ENCODE results near the gene CNTN5.

Gene CNTN5

DNA sequence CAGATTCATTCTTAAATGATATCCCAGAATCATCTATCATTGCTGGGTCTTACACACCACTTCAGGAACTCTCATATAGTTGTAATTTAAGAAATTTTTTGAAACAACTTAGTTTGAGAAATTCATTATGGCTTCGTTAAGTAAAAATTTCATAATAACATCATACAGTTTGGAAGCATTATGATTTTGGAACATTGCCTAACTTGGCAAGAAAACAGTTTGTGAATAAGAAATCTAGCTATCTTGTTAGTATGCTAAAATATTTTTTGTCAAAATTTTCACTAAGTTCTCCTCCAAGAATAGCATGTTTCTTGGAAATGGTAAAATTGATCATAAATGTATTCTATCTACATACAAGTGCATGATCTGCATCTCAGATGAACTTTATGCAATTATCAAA lies 217.7 kb downstream of the CNTN5 start:
- no CpG with 5 or more reads among the region's 1 CpG for WGBS
- Histone ChIP-seq H2BK5ac (ENCODE audit: low read depth, low read length, poor library complexity, severe bottlenecking) (no peak overlapping the region), H3K9me3 (ENCODE audit: control insufficient read depth, low read length) (no peaks in the 10 kb centered on the region)

DNA sequence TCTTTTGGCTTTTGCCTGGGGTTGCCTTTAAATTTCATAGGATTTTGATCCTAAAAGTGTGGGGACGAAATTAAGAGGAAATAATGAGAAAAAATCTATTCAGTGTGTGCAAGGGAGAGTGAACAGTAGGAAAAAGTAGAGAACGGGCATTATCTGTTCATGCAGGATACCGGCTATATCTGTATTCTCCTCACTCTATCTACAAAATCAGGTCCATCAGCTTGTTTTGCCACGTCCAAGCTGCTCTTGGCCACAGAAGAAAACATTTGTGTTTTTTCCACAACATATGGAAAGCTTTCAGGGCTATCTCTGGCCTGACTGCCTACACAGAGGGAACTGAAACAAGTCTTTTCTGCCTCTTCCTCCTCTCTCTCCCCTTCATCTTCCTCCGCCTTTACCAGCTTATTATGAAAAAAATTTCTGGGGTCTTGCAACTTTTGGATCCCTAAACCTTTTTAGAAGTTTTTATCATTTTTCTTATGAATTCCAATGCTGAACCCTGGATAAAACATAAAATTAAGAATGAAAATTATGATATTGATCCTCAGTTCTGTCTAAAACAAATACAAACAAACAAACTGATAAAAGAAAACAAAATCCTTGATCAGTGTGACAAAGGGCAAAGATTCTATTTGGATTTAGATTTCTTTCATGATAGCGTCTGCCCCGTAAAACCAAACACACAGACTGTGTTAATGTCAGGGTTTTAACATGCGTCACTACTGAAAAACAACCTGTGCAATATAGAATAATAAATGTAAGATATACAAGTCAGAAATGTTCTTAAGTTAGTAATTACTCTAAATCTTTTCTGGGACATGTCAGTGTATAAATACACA lies 219.7 kb downstream of the CNTN5 start:
- Histone ChIP-seq H2AFZ (ENCODE audit: low read depth, low read length) (no peak overlapping the region), H4K8ac (ENCODE audit: low read length) (no peak overlapping the region), H3K4me2 (ENCODE audit: low read length, poor library complexity, severe bottlenecking) (no peak overlapping the region), H3K18ac (ENCODE audit: low read depth in 1 of 2, low read length in 2 of 2) (no peak overlapping the region), H3K79me1 (replicated peaks; ENCODE audit: low read length, poor library complexity, severe bottlenecking) (no peaks in the 10 kb centered on the region), H3K27me3 (ENCODE audit: control insufficient read depth in 1 of 2, insufficient read depth in 1 of 2, low read length in 2 of 2) (no peaks in the 10 kb centered on the region), H4K91ac (ENCODE audit: low read length) (no peak overlapping the region), H2BK120ac (ENCODE audit: low read depth, low read length) (no peak overlapping the region), H3K4ac (ENCODE audit: low read depth in 1 of 2, low read length in 2 of 2) (no peak overlapping the region), H3K4me1 (ENCODE audit: control insufficient read depth, insufficient read depth, low read depth, low read length) (no peaks in the 10 kb centered on the region), H3K4me3 (ENCODE audit: insufficient read depth in 1 of 2, low read depth in 1 of 2, low read length in 2 of 2) (no peak overlapping the region), H3K9me3 (ENCODE audit: control insufficient read depth, low read length) (no peaks in the 10 kb centered on the region), H3K27ac (ENCODE audit: low read length, poor library complexity, severe bottlenecking) (no peak overlapping the region), H3K9ac (ENCODE audit: low read length) (no peak overlapping the region), H3K23ac (ENCODE audit: low read length in 2 of 2) (no peak overlapping the region), H3K36me3 (ENCODE audit: control insufficient read depth in 1 of 2, insufficient read depth in 2 of 2, low read depth in 1 of 2, low read length in 2 of 2) (no peaks in the 10 kb centered on the region), H2AK5ac (ENCODE audit: low read length, severe bottlenecking) (no peak overlapping the region), H3K14ac (ENCODE audit: low read length in 2 of 2) (no peak overlapping the region), H2BK12ac (ENCODE audit: low read length in 2 of 2) (no peak overlapping the region), H2BK15ac (ENCODE audit: low read depth, poor library complexity, severe bottlenecking) (no peak overlapping the region), H2BK5ac (ENCODE audit: low read depth, low read length, poor library complexity, severe bottlenecking) (no peak overlapping the region)
- 71% methylated on average over 5 of the region's 8 CpGs for WGBS
- no peak for DNase-seq

More for the DNA sequence above, 217.7 kb downstream of the CNTN5 start:
- H3K4me2 ChIP-seq (ENCODE audit: low read length, poor library complexity, severe bottlenecking) = no peak overlapping the region
- H3K4ac ChIP-seq (ENCODE audit: low read depth in 1 of 2, low read length in 2 of 2) = no peak overlapping the region
- no peak overlapping the region for H2AFZ ChIP-seq (ENCODE audit: low read depth, low read length)
- H3K18ac ChIP-seq (ENCODE audit: low read depth in 1 of 2, low read length in 2 of 2) = no peak overlapping the region
- no peak for DNase-seq
- no peak overlapping the region for H3K23ac ChIP-seq (ENCODE audit: low read length in 2 of 2)
- H3K4me3 ChIP-seq (ENCODE audit: insufficient read depth in 1 of 2, low read depth in 1 of 2, low read length in 2 of 2) = no peak overlapping the region
- H3K14ac ChIP-seq (ENCODE audit: low read length in 2 of 2) = no peak overlapping the region
- H3K36me3 ChIP-seq (ENCODE audit: control insufficient read depth in 1 of 2, insufficient read depth in 2 of 2, low read depth in 1 of 2, low read length in 2 of 2) = no peaks in the 10 kb centered on the region
- no peak overlapping the region for H4K91ac ChIP-seq (ENCODE audit: low read length)
- H3K4me1 ChIP-seq (ENCODE audit: control insufficient read depth, insufficient read depth, low read depth, low read length) = no peaks in the 10 kb centered on the region
- no peak overlapping the region for H3K27ac ChIP-seq (ENCODE audit: low read length, poor library complexity, severe bottlenecking)
- no peak overlapping the region for H4K8ac ChIP-seq (ENCODE audit: low read length)
- H2BK12ac ChIP-seq (ENCODE audit: low read length in 2 of 2) = no peak overlapping the region
- H2AK5ac ChIP-seq (ENCODE audit: low read length, severe bottlenecking) = no peak overlapping the region
- no peaks in the 10 kb centered on the region for H3K79me1 ChIP-seq (replicated peaks; ENCODE audit: low read length, poor library complexity, severe bottlenecking)
- H2BK15ac ChIP-seq (ENCODE audit: low read depth, poor library complexity, severe bottlenecking) = no peak overlapping the region
- no peak overlapping the region for H3K9ac ChIP-seq (ENCODE audit: low read length)
- H2BK120ac ChIP-seq (ENCODE audit: low read depth, low read length) = no peak overlapping the region
- H3K27me3 ChIP-seq (ENCODE audit: control insufficient read depth in 1 of 2, insufficient read depth in 1 of 2, low read length in 2 of 2) = no peaks in the 10 kb centered on the region

DNA sequence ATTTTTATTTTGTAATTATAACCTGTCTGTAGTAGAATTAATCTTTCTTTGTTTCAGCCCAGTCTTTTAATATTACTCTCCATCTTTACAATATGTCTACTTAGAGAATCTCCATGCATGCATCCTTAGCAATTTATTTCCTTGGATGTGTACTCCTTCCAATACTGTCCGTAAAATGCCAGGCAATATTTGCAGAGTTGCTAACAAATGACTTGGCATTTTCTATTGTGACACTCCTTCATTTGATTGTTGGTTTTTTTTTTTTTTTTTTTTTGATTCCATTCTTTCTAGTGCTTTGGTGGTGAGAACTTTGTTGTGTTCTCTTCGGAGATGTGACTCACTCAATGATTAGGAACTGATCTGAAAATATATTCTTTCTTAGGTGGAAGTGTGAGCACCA lies 220.3 kb downstream of the CNTN5 start:
- no peak overlapping the region for H3K14ac ChIP-seq (ENCODE audit: low read length in 2 of 2)
- no peaks in the 10 kb centered on the region for H3K36me3 ChIP-seq (ENCODE audit: control insufficient read depth in 1 of 2, insufficient read depth in 2 of 2, low read depth in 1 of 2, low read length in 2 of 2)
- no peak overlapping the region for H3K18ac ChIP-seq (ENCODE audit: low read depth in 1 of 2, low read length in 2 of 2)
- H3K4me1 ChIP-seq (ENCODE audit: control insufficient read depth, insufficient read depth, low read depth, low read length) = no peaks in the 10 kb centered on the region
- H3K4ac ChIP-seq (ENCODE audit: low read depth in 1 of 2, low read length in 2 of 2) = no peak overlapping the region
- no peaks in the 10 kb centered on the region for H3K79me1 ChIP-seq (replicated peaks; ENCODE audit: low read length, poor library complexity, severe bottlenecking)
- H2AFZ ChIP-seq (ENCODE audit: low read depth, low read length) = no peak overlapping the region
- H2AK5ac ChIP-seq (ENCODE audit: low read length, severe bottlenecking) = no peak overlapping the region
- H3K27ac ChIP-seq (ENCODE audit: low read length, poor library complexity, severe bottlenecking) = no peak overlapping the region
- DNase-seq = no peak
- H2BK5ac ChIP-seq (ENCODE audit: low read depth, low read length, poor library complexity, severe bottlenecking) = no peak overlapping the region
- no peak overlapping the region for H4K91ac ChIP-seq (ENCODE audit: low read length)
- H3K4me2 ChIP-seq (ENCODE audit: low read length, poor library complexity, severe bottlenecking) = no peak overlapping the region
- H3K27me3 ChIP-seq (ENCODE audit: control insufficient read depth in 1 of 2, insufficient read depth in 1 of 2, low read length in 2 of 2) = no peaks in the 10 kb centered on the region
- H2BK120ac ChIP-seq (ENCODE audit: low read depth, low read length) = no peak overlapping the region
- no peak overlapping the region for H4K8ac ChIP-seq (ENCODE audit: low read length)
- no peaks in the 10 kb centered on the region for H3K9me3 ChIP-seq (ENCODE audit: control insufficient read depth, low read length)
- H3K23ac ChIP-seq (ENCODE audit: low read length in 2 of 2) = no peak overlapping the region
- H2BK15ac ChIP-seq (ENCODE audit: low read depth, poor library complexity, severe bottlenecking) = no peak overlapping the region
- H3K9ac ChIP-seq (ENCODE audit: low read length) = no peak overlapping the region
- H3K4me3 ChIP-seq (ENCODE audit: insufficient read depth in 1 of 2, low read depth in 1 of 2, low read length in 2 of 2) = no peak overlapping the region
- no peak overlapping the region for H2BK12ac ChIP-seq (ENCODE audit: low read length in 2 of 2)
- 93% methylated on average over 2 of the region's 2 CpGs for WGBS

DNA sequence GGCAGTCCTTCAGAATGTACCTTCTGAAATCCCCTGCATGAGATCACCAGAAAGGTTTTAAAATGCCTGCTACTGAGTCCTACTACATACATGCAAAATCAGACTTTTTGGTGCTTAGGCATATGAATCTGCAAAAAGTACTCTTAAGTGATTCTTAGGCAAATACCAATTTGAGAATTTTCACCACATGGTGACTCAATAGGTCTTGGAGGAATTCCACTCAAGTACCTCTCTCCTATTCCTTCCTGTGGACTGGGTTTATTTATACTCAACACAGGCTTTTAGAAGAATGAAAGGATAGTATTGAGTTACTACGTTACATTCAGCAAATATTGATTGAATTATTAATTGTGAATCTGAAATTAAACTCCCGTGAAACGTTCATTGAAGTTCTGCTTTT lies 223.9 kb downstream of the CNTN5 start:
- no peak overlapping the region for H3K4ac ChIP-seq (ENCODE audit: low read depth in 1 of 2, low read length in 2 of 2)
- no CpG with 5 or more reads among the region's 3 CpGs for WGBS
- no peak overlapping the region for H3K14ac ChIP-seq (ENCODE audit: low read length in 2 of 2)
- H3K4me3 ChIP-seq (ENCODE audit: insufficient read depth in 1 of 2, low read depth in 1 of 2, low read length in 2 of 2) = no peak overlapping the region
- DNase-seq = peak; percentile 26
- H3K79me1 ChIP-seq (replicated peaks; ENCODE audit: low read length, poor library complexity, severe bottlenecking) = no peaks in the 10 kb centered on the region
- no peaks in the 10 kb centered on the region for H3K4me1 ChIP-seq (ENCODE audit: control insufficient read depth, insufficient read depth, low read depth, low read length)
- H3K27ac ChIP-seq (ENCODE audit: low read length, poor library complexity, severe bottlenecking) = no peak overlapping the region
- H2AFZ ChIP-seq (ENCODE audit: low read depth, low read length) = no peak overlapping the region
- H4K8ac ChIP-seq (ENCODE audit: low read length) = no peak overlapping the region
- H3K36me3 ChIP-seq (ENCODE audit: control insufficient read depth in 1 of 2, insufficient read depth in 2 of 2, low read depth in 1 of 2, low read length in 2 of 2) = no peaks in the 10 kb centered on the region
- no peak overlapping the region for H3K18ac ChIP-seq (ENCODE audit: low read depth in 1 of 2, low read length in 2 of 2)
- no peak overlapping the region for H2BK15ac ChIP-seq (ENCODE audit: low read depth, poor library complexity, severe bottlenecking)
- H2BK120ac ChIP-seq (ENCODE audit: low read depth, low read length) = no peak overlapping the region
- H2BK12ac ChIP-seq (ENCODE audit: low read length in 2 of 2) = no peak overlapping the region
- no peaks in the 10 kb centered on the region for H3K9me3 ChIP-seq (ENCODE audit: control insufficient read depth, low read length)
- no peak overlapping the region for H3K23ac ChIP-seq (ENCODE audit: low read length in 2 of 2)
- H3K27me3 ChIP-seq (ENCODE audit: control insufficient read depth in 1 of 2, insufficient read depth in 1 of 2, low read length in 2 of 2) = no peaks in the 10 kb centered on the region
- no peak overlapping the region for H2BK5ac ChIP-seq (ENCODE audit: low read depth, low read length, poor library complexity, severe bottlenecking)
- no peak overlapping the region for H3K9ac ChIP-seq (ENCODE audit: low read length)
- no peak overlapping the region for H3K4me2 ChIP-seq (ENCODE audit: low read length, poor library complexity, severe bottlenecking)
- no peak overlapping the region for H2AK5ac ChIP-seq (ENCODE audit: low read length, severe bottlenecking)
- H4K91ac ChIP-seq (ENCODE audit: low read length) = no peak overlapping the region

Data from mesenchymal stem cell (in vitro differentiated cells and primary cell).